Right lobe of liver (tissue), 4 donors: ENCODE results near the gene PPP1CB.

ENCODE experiments used
- POLR2A ChIP-seq: fragments of 450-650 bp; IDR thresholded peaks from one replicate; pipeline ENCODE4 v1.6.1; 2017; ENCODE audit warnings: antibody characterized with exemption, mild to moderate bottlenecking
- TF ChIP-seq, protein P1 (sequence below), 4 donors: fragments of 200-600 bp in 3 of 4; fragments of 450-650 bp in 1 of 4; IDR thresholded peaks; one replicate each; pipeline versions ENCODE4 v1.5.1 to v1.8.0; 2016 to 2022; ENCODE audit warnings: antibody characterized with exemption in 4 of 4, mild to moderate bottlenecking in 2 of 4
- donor health status: DM: no; HTN: no; CAD: no.
- donor health status: DM: no; HTN: no; CAD: no.
- donor health status: DM: no; HTN: yes; CAD: no.

DNA sequence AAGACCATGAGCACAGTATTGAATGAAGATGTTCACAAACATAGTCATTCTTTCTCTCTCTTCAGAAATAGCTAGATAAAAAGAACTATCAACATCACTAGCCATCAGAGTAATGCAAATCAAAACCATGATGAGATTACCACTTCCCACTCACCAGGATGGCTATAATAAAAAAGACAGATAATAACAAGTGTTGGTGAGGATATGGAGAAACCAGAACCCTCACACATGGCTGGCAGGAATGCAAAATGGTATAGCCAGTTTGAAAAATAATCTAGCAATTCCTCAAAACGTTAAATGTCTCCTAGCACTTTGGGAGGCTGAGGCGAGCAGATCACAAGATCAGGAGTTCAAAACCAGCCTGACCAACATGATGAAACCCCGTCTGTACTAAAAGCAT is 31.3 kb upstream of the PPP1CB start:
- TF ChIP-seq POLR2A, result no peak
- TF ChIP-seq, protein P1, sequence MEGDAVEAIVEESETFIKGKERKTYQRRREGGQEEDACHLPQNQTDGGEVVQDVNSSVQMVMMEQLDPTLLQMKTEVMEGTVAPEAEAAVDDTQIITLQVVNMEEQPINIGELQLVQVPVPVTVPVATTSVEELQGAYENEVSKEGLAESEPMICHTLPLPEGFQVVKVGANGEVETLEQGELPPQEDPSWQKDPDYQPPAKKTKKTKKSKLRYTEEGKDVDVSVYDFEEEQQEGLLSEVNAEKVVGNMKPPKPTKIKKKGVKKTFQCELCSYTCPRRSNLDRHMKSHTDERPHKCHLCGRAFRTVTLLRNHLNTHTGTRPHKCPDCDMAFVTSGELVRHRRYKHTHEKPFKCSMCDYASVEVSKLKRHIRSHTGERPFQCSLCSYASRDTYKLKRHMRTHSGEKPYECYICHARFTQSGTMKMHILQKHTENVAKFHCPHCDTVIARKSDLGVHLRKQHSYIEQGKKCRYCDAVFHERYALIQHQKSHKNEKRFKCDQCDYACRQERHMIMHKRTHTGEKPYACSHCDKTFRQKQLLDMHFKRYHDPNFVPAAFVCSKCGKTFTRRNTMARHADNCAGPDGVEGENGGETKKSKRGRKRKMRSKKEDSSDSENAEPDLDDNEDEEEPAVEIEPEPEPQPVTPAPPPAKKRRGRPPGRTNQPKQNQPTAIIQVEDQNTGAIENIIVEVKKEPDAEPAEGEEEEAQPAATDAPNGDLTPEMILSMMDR (IDR thresholded peaks at IDR 0.05), result no peak
